Neural progenitor cell (in vitro differentiated cells): ENCODE data around the gene THRAP3.

Experiments
- EZH2 ChIP-seq: fragments of 200-600 bp; sonication (generic); IDR thresholded peaks from 2 replicates; pipeline ENCODE4 v1.6.1; 2017; ENCODE audit warnings: antibody characterized with exemption, mild to moderate bottlenecking, moderate library complexity
- EZH2phosphoT487 ChIP-seq: fragments of 200-600 bp; sonication (generic); IDR thresholded peaks from 2 replicates; pipeline ENCODE4 v1.6.1; 2017; ENCODE audit warnings: antibody characterized with exemption

DNA sequence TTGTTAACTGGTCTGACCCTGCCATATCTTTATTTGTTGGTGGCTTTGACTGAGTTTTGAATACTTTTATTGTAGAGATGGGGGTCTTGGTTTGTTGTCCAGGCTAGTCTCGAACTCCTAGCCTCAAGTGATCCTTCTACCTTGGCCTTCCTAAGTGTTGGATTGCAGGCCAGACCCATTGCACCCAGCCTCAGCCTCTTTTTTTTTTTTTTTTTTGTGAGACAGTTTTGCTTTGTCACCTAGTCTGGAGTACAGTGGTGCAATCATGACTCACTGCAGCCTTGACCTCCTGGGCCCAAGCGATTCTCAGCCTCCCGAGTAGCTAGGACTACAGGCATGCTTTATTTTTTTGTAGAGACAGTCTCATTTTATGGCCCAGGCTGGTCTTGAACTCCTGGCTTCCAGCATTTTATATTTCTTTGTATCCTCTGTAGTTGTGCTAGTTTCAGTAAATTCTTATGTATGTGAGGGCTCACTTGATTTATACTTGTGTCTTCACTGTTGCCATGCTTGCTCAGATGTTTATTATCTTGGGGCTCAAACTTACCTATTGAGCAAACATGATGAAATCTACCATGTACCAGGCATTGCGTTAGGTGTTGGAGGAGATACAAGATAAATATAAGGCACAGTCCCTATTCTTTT is 24.1 kb downstream of the THRAP3 start:
- no peak for TF ChIP-seq EZH2
- no peak for TF ChIP-seq EZH2phosphoT487
